Measurements from ENCODE around the gene KRI1. TPM values are rescaled to one million over a fixed set of nuclear protein-coding genes. Genes with fewer than 3 reads are reported as not detected.

The KRI1 gene
- total and polyA plus RNA-seq, 4 donors = 12.8 to 26.0 (median 19.1) TPM

DNA sequence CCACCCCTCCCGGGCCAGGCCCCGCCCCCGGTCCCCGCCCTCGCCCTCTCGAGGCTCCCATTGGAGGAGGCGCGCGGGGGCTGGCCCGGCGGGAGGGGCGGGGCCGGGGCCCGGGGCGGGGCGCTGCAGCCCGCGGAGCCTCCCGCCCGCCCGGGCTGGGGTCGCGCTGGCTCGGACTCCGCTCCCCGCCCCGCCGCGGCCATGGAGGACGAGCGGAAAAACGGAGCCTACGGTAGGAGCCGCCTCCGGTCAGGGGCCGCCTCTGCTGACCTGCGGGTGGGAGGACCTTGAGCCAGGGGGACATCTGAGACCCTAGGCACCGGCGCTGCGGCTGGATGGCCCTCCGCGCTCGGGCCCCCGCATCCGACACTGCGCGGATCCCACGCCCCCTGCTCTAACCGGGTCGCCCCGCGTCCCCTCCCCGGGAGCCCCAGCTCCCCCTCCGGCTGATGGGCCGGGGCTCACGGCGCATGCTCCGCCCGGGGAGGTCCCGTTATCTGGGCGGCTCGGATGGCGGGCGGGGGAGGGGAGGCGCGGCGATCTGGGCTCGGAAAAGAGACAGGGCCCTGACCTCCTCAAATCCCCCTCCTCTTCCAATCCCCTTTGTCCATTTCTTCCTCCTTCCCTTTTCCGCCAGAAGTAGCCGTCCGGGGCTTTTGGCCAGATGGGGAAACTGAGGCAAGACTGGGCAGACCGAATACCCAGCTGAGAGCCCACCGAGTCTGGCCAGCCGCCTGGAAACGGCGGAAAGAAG, 36.7 kb upstream of the KRI1 start:
- 1% methylated on average over 52 to 76 of the region's 76 CpGs for WGBS, 2 donors
- H3K27me3 ChIP-seq (ENCODE audit: control insufficient read depth in 3 of 3, insufficient read depth in 3 of 3, low read length in 2 of 3) = no peaks in the 10 kb centered on the region
- peaks cover 2 to 14% (median 4%) of the 10 kb centered on the region in 5 donors for H3K4me1 ChIP-seq (ENCODE audit: control insufficient read depth in 5 of 5, insufficient read depth in 5 of 5, low read length in 5 of 5)
- peak; percentile 94 for ATAC-seq (ENCODE audit: insufficient read depth, low FRiP score)
- DNase-seq = peak; percentile 83 to 87 (median 86)
- peak overlapping the region; percentile 97 for H3K4me3 ChIP-seq
- peak overlapping the region; percentile 93 to 99 for H3K27ac ChIP-seq (ENCODE audit: low read depth in 1 of 2, low read length in 1 of 2)
- H3K36me3 ChIP-seq (ENCODE audit: control insufficient read depth in 4 of 4, insufficient read depth in 4 of 4, low read length in 4 of 4) = peaks cover 0 to 6% (median 0%) of the 10 kb centered on the region in 4 donors
- peaks cover 0 to 2% (median 0%) of the 10 kb centered on the region in 4 donors for H3K9me3 ChIP-seq (ENCODE audit: control insufficient read depth in 4 of 4, insufficient read depth in 3 of 4, low read length in 3 of 4)
- peak overlapping the region; percentile 73 to 88 for H3K9ac ChIP-seq (ENCODE audit: insufficient read depth in 1 of 2, low read length in 2 of 2)
- TF ChIP-seq, protein P1, sequence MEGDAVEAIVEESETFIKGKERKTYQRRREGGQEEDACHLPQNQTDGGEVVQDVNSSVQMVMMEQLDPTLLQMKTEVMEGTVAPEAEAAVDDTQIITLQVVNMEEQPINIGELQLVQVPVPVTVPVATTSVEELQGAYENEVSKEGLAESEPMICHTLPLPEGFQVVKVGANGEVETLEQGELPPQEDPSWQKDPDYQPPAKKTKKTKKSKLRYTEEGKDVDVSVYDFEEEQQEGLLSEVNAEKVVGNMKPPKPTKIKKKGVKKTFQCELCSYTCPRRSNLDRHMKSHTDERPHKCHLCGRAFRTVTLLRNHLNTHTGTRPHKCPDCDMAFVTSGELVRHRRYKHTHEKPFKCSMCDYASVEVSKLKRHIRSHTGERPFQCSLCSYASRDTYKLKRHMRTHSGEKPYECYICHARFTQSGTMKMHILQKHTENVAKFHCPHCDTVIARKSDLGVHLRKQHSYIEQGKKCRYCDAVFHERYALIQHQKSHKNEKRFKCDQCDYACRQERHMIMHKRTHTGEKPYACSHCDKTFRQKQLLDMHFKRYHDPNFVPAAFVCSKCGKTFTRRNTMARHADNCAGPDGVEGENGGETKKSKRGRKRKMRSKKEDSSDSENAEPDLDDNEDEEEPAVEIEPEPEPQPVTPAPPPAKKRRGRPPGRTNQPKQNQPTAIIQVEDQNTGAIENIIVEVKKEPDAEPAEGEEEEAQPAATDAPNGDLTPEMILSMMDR (IDR thresholded peaks at IDR 0.05; ENCODE audit: control extremely low read depth, extremely low read depth) = no peak

DNA sequence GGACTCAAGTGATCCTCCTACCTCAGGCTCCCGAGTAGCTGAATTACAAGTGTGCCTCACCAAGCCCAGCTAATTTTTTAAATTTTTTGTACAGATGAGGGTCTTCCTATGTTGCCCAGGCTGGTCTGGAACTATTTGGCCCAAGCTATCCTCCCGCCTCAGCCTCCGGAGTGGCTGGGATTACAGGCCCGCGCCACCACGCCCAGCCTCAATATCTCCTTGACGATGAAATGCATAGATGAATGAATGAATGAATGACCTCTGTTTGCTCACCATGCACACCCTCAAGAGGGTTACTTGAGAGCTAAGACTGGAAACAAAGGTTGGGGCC, 36.2 kb upstream of the KRI1 start:
- Histone ChIP-seq H3K27me3 (ENCODE audit: control insufficient read depth in 3 of 3, insufficient read depth in 3 of 3, low read length in 2 of 3) (no peaks in the 10 kb centered on the region), H3K4me1 (ENCODE audit: control insufficient read depth in 5 of 5, insufficient read depth in 5 of 5, low read length in 5 of 5) (peaks cover 2 to 14% (median 4%) of the 10 kb centered on the region in 5 donors), H3K36me3 (ENCODE audit: control insufficient read depth in 4 of 4, insufficient read depth in 4 of 4, low read length in 4 of 4) (peaks cover 0 to 6% (median 0%) of the 10 kb centered on the region in 4 donors), H3K9ac (ENCODE audit: insufficient read depth in 1 of 2, low read length in 2 of 2) (no peak overlapping the region), H3K4me3 (no peak overlapping the region), H3K27ac (ENCODE audit: low read depth in 1 of 2, low read length in 1 of 2) (no peak overlapping the region), H3K9me3 (ENCODE audit: control insufficient read depth in 4 of 4, insufficient read depth in 3 of 4, low read length in 3 of 4) (peaks cover 0 to 2% (median 0%) of the 10 kb centered on the region in 4 donors)
- DNase-seq (no peak), ATAC-seq (ENCODE audit: insufficient read depth, low FRiP score) (no peak)
- WGBS, 2 donors = 20 to 33% methylated on average over 7 of the region's 7 CpGs
- TF ChIP-seq, protein P1 (IDR thresholded peaks at IDR 0.05; ENCODE audit: control extremely low read depth, extremely low read depth) = no peak

DNA sequence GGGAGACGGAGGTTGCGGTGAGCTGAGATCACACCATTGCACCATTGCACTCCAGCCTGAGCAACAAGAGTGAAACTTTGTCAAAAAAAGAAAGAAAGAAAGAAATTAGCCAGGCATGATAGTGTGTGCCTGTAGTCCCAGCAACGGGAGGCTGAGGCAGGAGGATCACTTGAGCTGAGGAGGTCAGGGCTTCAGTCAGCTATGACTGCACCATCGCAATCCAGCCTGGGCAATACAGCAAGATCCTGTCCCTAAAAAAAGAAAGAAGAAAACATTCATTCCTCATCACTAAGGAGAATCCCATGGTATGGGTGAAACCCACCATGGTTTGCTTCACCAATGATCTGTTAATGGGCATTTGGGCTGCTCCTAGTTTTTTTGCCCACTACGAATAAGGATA, 34.3 kb upstream of the KRI1 start:
- DNase-seq = no peak
- Histone ChIP-seq H3K9ac (ENCODE audit: insufficient read depth in 1 of 2, low read length in 2 of 2) (no peak overlapping the region), H3K27ac (ENCODE audit: low read depth in 1 of 2, low read length in 1 of 2) (no peak overlapping the region), H3K4me1 (ENCODE audit: control insufficient read depth in 5 of 5, insufficient read depth in 5 of 5, low read length in 5 of 5) (peaks cover 2 to 14% (median 4%) of the 10 kb centered on the region in 5 donors), H3K9me3 (ENCODE audit: control insufficient read depth in 4 of 4, insufficient read depth in 3 of 4, low read length in 3 of 4) (peaks cover 0 to 2% (median 0%) of the 10 kb centered on the region in 4 donors), H3K27me3 (ENCODE audit: control insufficient read depth in 3 of 3, insufficient read depth in 3 of 3, low read length in 2 of 3) (no peaks in the 10 kb centered on the region), H3K36me3 (ENCODE audit: control insufficient read depth in 4 of 4, insufficient read depth in 4 of 4, low read length in 4 of 4) (peaks cover 0 to 6% (median 0%) of the 10 kb centered on the region in 4 donors), H3K4me3 (no peak overlapping the region)
- ATAC-seq (ENCODE audit: insufficient read depth, low FRiP score) = no peak
- WGBS, 2 donors = 96 to 99% methylated on average over 5 of the region's 5 CpGs
- TF ChIP-seq, protein P1 (IDR thresholded peaks at IDR 0.05; ENCODE audit: control extremely low read depth, extremely low read depth) = no peak

Measured in lung (tissue), 12 donors.